Mucosa of stomach (tissue), 1 donor: ENCODE data around the gene RET.

Experiments
- H3K27me3 ChIP-seq: one replicate; pipeline ENCODE4 v1.7.0; 2013; ENCODE audit warnings: mild to moderate bottlenecking, low read length; ENCODE audit not compliant: control insufficient read depth, insufficient read depth
- H3K36me3 ChIP-seq: one replicate; pipeline ENCODE4 v1.7.0; 2013; ENCODE audit warnings: low read length; ENCODE audit not compliant: control insufficient read depth, insufficient read depth
- H3K4me1 ChIP-seq: one replicate; pipeline ENCODE4 v1.7.0; 2013; ENCODE audit warnings: mild to moderate bottlenecking, low read length; ENCODE audit not compliant: control insufficient read depth, insufficient read depth
- H3K4me3 ChIP-seq: one replicate; pipeline ENCODE4 v1.7.0; 2013; ENCODE audit warnings: low read length
- H3K9ac ChIP-seq: one replicate; pipeline ENCODE4 v1.7.0; 2013; ENCODE audit warnings: mild to moderate bottlenecking, low read length, moderate library complexity
- H3K9me3 ChIP-seq: one replicate; pipeline ENCODE4 v1.7.0; 2013; ENCODE audit warnings: mild to moderate bottlenecking, low read length, moderate library complexity; ENCODE audit not compliant: control insufficient read depth
- donor health status: Pancreatic carcinoma.

RET gene

GRCh38 chr10:43077421-43078171 is 727 bp downstream of the RET start:
- Histone ChIP-seq H3K36me3 (no peaks in the 10 kb centered on the region), H3K9me3 (no peaks in the 10 kb centered on the region), H3K9ac (no peak overlapping the region), H3K27me3 (peaks cover 49% of the 10 kb centered on the region), H3K4me3 (no peak overlapping the region), H3K4me1 (no peaks in the 10 kb centered on the region)

- no peaks in the 10 kb centered on the region for H3K9me3 ChIP-seq
- H3K4me3 ChIP-seq: no peak overlapping the region
- H3K27me3 ChIP-seq: peaks cover 47% of the 10 kb centered on the region
Observed at GRCh38 chr10:43078175-43078985, 1.5 kb downstream of the RET start.

GRCh38 chr10:43078986-43079273 is 2.1 kb downstream of the RET start:
- H3K4me3 ChIP-seq: no peak overlapping the region
- no peaks in the 10 kb centered on the region for H3K36me3 ChIP-seq
- no peak overlapping the region for H3K9ac ChIP-seq
- peaks cover 42% of the 10 kb centered on the region for H3K27me3 ChIP-seq
- H3K4me1 ChIP-seq: no peaks in the 10 kb centered on the region
- H3K9me3 ChIP-seq: no peaks in the 10 kb centered on the region

More at GRCh38 chr10:43078175-43078985, 1.5 kb downstream of the RET start:
- no peaks in the 10 kb centered on the region for H3K4me1 ChIP-seq
- no peaks in the 10 kb centered on the region for H3K36me3 ChIP-seq
- H3K9ac ChIP-seq: no peak overlapping the region

- H3K9ac ChIP-seq: no peak overlapping the region
- peaks cover 40% of the 10 kb centered on the region for H3K27me3 ChIP-seq
- no peaks in the 10 kb centered on the region for H3K4me1 ChIP-seq
- H3K4me3 ChIP-seq: no peak overlapping the region
- H3K9me3 ChIP-seq: no peaks in the 10 kb centered on the region
- H3K36me3 ChIP-seq: no peaks in the 10 kb centered on the region
Observed at GRCh38 chr10:43079856-43080255, 3.0 kb downstream of the RET start.

- Histone ChIP-seq H3K9me3 (no peaks in the 10 kb centered on the region), H3K4me1 (no peaks in the 10 kb centered on the region), H3K36me3 (no peaks in the 10 kb centered on the region), H3K27me3 (peaks cover 25% of the 10 kb centered on the region), H3K9ac (no peak overlapping the region), H3K4me3 (no peak overlapping the region)
Observed at GRCh38 chr10:43082087-43082486, 5.2 kb downstream of the RET start.

GRCh38 chr10:43082746-43083145 is 5.9 kb downstream of the RET start:
- H3K9ac ChIP-seq: no peak overlapping the region
- H3K27me3 ChIP-seq: peaks cover 23% of the 10 kb centered on the region
- H3K9me3 ChIP-seq: no peaks in the 10 kb centered on the region
- no peaks in the 10 kb centered on the region for H3K36me3 ChIP-seq
- H3K4me1 ChIP-seq: no peaks in the 10 kb centered on the region
- no peak overlapping the region for H3K4me3 ChIP-seq

- H3K4me3 ChIP-seq: no peak overlapping the region
- no peaks in the 10 kb centered on the region for H3K4me1 ChIP-seq
- no peak overlapping the region for H3K9ac ChIP-seq
- peaks cover 13% of the 10 kb centered on the region for H3K27me3 ChIP-seq
- H3K9me3 ChIP-seq: no peaks in the 10 kb centered on the region
- no peaks in the 10 kb centered on the region for H3K36me3 ChIP-seq
Observed at GRCh38 chr10:43083764-43084163, 6.9 kb downstream of the RET start.

GRCh38 chr10:43084812-43085211 is 7.9 kb downstream of the RET start:
- H3K9me3 ChIP-seq: no peaks in the 10 kb centered on the region
- peaks cover 6% of the 10 kb centered on the region for H3K27me3 ChIP-seq
- H3K9ac ChIP-seq: no peak overlapping the region

GRCh38 chr10:43086321-43086942 is 9.6 kb downstream of the RET start:
- no peak overlapping the region for H3K4me3 ChIP-seq
- H3K36me3 ChIP-seq: no peaks in the 10 kb centered on the region
- H3K27me3 ChIP-seq: peaks cover 6% of the 10 kb centered on the region

More at GRCh38 chr10:43084812-43085211, 7.9 kb downstream of the RET start:
- Histone ChIP-seq H3K4me3 (no peak overlapping the region), H3K36me3 (no peaks in the 10 kb centered on the region), H3K4me1 (no peaks in the 10 kb centered on the region)

GRCh38 chr10:43089519-43089918 is 12.7 kb downstream of the RET start:
- Histone ChIP-seq H3K4me3 (no peak overlapping the region), H3K9ac (no peak overlapping the region), H3K4me1 (no peaks in the 10 kb centered on the region), H3K9me3 (no peaks in the 10 kb centered on the region), H3K36me3 (no peaks in the 10 kb centered on the region), H3K27me3 (no peaks in the 10 kb centered on the region)

More at GRCh38 chr10:43086321-43086942, 9.6 kb downstream of the RET start:
- Histone ChIP-seq H3K4me1 (no peaks in the 10 kb centered on the region), H3K9me3 (no peaks in the 10 kb centered on the region), H3K9ac (no peak overlapping the region)

GRCh38 chr10:43090188-43090587 is 13.3 kb downstream of the RET start:
- H3K9ac ChIP-seq: no peak overlapping the region
- no peaks in the 10 kb centered on the region for H3K27me3 ChIP-seq
- H3K9me3 ChIP-seq: no peaks in the 10 kb centered on the region
- H3K36me3 ChIP-seq: no peaks in the 10 kb centered on the region
- H3K4me3 ChIP-seq: no peak overlapping the region
- H3K4me1 ChIP-seq: no peaks in the 10 kb centered on the region

- no peaks in the 10 kb centered on the region for H3K36me3 ChIP-seq
- no peaks in the 10 kb centered on the region for H3K27me3 ChIP-seq
- H3K9me3 ChIP-seq: no peaks in the 10 kb centered on the region
- H3K4me3 ChIP-seq: no peak overlapping the region
- no peak overlapping the region for H3K9ac ChIP-seq
- no peaks in the 10 kb centered on the region for H3K4me1 ChIP-seq
Observed at GRCh38 chr10:43090664-43091063, 13.8 kb downstream of the RET start.
